Activated CD4-positive, alpha-beta T cell treated with anti-CD3 and anti-CD28 coated beads, Interleukin-2, amount 50 U/mL, for 48 hours (primary cell): ENCODE data around the gene ETDC.
A peak's percentile ranks its signal among the peaks of the same experiment; 100 is the strongest.
"Not testable (repeated sequence)": the region's sequence is repeated elsewhere in the genome, so short reads cannot be mapped to it uniquely, and the experiment has no call there.

ENCODE experiments used
- DNase-seq, 2 experiments: peaks; one replicate each; pipeline ENCODE4 v3.0.0-alpha.2; 2020

The ETDC gene

DNA sequence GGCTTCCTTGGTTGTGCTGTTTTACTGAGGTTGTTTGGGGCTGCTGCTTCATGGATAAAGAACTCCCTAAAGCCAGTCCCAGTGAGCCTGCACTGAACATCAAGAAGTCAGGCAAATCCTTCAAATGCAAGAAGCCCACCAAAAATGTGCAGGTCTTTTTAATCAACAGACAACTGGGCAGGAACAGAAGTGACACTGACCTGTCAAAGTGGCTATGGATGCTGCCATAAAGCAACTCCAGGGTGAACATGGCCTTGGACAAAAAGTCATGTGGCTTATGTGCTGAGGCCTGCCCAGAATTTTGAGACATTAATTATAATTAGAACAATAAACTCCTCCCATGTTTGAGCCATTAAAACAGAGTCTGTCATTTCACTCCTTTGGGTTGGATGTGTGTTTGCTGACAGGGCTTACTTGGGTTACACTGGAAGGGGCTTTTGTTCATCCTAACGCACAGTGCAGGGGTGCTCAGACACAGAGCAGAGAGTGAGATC, at the start of gene ETDC:
TSS of gene ETDC (plus strand) at position 51 of the 494 bp plus-strand sequence. CDS start at position 51, 0 bp downstream.
- DNase-seq, result no peak

DNA sequence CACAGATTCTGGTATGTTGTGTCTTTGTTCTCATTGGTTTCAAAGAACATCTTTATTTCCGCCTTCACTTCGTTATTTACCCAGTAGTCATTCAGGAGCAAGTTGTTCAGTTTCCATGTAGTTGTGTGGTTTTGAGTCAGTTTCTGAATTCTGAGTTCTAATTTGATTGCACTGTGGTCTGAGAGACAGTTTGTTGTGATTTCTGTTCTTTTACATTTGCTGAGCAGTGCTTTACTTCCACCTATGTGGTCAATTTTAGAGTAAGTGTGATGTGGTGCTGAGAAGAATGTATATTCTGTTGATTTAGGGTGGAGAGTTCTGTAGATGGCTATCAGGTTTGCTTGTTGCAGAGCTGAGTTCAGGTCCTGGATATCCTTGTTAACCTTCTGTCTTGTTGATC, 48.3 kb upstream of the ETDC start:
- DNase-seq, result not testable (repeated sequence)

DNA sequence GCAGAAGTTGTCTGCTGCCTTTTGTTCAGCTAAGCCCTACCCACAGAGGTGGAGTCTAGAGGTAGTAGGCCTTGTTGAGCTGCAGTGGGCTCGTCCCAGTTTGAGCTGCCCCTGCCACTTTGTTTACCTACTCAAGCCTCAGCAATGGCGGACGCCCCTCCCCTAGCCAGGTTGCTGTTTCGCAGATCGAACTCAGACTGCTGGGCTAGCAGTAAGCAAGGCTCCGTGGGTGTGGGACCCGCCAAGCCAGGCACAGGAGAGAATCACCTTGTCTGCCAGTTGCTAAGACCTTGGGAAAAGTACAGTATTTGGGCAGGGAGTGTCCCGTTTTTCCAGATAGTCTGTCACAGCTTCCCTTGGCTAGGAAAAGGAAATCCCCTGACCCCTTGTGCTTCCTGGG, 45.9 kb upstream of the ETDC start:
- not testable (repeated sequence) for DNase-seq

DNA sequence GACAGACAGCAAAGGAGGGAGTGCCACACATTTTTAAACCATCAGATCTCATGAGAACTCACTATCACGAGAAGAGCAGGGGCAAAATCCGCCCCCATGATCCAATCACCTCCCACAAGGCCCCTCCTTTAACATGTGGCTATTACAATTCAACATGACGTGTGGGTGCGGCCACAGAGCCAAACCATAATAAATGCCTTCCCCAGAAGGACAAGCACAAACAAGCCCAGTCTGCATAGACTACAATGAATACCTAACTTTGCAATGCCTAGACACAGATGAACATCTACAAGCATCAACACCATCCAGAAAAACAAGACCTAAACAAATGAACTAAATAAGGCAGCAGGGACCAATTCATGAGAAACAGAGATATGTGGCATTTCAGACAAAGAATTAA, 45.1 kb upstream of the ETDC start:
- DNase-seq, result no peak

DNA sequence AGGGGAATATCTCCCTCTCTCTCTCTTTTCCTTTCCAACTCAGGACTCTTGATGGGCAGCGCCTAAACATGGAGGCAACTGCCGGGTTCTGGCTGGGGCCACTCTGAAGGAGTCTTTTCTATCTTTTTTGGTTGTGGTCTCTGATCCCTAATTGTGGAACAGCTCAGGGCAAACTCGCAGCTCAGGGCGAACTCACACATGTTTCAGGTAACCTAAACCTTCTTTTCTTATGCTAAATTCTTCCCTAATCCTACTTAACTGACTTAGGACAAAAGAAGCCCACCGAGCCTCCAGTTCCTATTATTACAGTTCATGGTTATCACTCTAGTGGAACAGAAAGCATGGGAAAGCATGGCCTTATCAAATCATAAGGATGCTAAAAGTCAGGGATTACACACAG, 36.1 kb upstream of the ETDC start:
- DNase-seq, result no peak

DNA sequence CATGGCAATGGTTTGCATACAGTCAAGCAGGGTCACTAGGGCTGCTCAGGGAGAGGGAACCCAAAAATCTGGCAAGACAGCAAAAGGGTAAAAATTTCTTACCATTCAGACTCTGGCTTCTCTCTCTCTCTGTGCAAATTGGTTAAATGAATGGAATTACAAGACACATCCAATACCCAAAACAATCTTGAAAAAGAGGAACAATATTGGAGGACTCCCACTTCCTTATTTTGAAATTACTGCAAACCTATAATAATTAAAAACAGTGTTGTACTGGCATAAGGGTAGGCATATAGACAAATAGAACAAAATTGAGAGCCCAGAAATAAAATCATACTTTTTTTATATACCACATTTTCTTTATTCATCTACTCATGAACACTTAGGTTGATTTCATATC, 33.3 kb upstream of the ETDC start:
- no peak for DNase-seq

DNA sequence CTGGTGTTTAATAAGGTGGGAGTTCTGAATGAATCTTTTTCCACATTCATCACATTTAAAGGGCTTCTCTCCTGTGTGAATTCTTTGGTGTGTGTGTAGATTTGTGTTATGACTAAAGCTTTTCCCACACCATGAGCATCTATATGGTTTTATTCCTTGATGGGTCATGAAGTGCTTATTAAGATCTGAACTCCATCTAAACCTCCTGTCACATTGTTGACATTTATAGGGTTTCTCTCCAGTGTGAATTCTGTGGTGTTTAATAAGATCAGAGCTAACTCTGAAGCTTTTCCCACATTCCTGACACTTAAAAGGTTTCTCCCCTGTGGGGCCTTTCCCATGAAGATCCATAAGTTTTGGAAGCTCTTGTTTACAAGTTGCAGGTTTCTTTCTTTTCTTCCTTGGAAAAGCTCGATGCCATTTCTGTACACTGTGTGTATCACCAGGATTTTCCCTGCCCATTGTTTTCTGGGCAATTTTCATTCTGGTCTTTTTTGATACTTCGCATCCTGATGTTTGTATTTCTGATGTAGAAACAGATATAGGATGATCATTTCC, 21.9 kb upstream of the ETDC start:
- DNase-seq, result no peak

DNA sequence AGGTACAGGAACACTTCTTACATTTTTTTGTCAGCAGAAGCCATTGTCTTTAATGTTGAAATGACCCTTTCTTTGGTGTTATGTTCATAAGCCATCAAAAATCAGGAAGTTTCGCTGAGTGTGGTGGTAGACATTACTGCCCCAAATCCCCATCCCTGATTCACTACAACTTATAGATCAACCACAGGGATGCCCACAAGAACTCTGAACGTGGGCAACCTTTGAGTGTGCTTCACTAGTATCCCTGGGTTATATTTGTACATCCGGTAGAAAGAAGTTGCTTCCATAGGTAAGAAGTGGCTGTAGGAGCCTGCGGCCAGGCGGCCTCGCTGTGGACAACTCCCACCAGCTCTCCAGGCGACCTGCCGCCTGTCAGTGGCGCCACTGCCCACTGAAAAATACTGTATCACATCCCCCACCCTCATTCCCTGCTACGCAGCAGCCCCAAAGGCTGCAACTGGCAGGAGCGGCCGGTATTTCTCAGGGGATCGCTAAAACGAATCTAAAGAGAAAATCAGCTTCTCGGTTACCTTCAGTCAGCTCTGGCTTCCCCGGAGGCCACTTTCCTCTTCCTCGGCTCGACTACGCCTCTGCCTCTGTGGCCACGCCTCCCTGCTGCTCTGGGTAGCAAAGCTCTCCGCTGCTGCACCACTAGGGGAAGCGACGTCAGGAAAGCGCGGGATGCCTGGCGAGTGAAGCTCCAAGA, 13.9 kb upstream of the ETDC start:
- peak; percentile 65 to 72 for DNase-seq

DNA sequence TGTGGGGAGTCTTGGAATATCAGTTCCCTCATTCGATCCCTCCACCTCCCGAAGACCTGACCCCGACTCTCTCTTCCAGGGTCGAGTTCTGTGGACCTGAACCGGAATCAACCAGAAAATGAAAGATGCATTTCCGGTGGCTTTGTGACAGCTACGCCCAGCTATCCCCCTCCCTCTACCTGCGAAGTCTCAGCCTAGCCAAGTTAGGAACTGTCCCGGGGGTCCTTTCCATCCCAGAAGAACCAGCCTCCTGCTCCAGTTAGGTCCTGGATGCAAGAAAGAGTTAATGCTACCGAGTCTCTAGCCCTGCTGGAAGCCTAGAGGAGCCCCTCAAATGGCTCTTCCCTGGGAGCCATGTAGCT, 13.4 kb upstream of the ETDC start:
- DNase-seq, result no peak

DNA sequence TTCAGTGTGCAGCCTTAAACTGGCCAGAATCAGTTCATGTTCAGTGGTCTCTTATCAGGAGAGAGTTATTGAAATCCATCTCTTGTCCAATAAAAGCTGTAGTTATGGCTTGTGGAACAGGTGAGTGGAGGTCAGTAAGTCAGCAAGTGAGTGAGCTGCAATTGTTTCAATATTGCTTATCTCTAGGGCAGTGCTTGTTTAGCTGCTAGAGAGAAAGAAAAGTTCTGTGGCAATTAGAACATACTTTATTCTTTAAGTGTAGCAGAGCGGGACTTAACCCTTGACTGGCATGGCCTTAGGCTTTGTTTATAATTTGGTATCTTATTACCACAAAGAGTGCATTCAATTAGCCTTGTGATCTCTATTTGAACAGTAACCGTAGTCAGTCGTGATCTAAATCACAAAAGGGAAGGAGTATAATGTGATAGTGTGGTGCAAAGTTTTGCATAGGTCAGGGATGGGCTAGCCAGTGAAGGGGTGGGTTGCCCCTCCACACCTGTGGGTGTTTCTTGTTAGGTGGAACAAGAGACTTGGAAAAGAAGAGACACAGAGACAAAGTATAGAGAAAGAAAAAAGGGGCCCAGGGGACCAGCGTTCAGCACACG, 6.9 kb upstream of the ETDC start:
- no peak for DNase-seq

DNA sequence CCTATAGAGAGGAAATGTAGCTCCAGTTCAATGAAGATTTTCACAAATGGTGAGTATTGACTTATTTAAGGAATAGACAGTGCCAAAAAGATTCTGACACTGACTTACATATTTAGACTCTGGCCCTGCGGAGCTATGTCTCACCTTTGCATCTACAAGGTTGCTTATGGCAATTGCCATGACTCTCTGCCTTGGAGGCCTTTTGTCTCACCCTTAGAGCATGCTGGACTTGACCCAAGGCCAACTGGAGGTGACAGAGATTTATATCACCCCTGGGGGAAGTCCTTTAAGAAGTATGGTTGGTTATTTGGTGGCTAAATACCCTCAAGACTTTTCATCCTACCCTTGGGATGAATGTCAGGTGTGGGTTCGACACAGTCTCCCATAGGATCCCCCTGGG, 4.5 kb upstream of the ETDC start:
- DNase-seq, result no peak

DNA sequence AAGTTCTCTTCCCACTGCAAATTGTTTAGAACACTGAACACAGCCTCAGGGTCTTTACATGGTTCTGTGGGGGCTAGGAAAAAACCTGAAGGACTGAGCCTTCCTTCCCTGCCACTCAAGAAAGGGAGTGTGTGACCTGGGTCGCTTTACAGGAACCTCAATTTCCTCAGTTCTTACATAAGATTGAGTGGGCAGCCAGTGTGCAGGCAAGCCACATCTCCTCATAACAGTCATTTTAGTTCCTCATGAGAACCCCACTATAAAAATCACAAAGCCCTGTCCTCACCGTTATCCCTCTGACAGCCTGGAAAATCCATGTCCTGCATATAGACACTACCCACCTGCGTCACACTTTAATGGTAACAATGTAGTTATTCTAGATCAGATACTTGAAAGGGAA, 2.1 kb upstream of the ETDC start:
- no peak for DNase-seq

DNA sequence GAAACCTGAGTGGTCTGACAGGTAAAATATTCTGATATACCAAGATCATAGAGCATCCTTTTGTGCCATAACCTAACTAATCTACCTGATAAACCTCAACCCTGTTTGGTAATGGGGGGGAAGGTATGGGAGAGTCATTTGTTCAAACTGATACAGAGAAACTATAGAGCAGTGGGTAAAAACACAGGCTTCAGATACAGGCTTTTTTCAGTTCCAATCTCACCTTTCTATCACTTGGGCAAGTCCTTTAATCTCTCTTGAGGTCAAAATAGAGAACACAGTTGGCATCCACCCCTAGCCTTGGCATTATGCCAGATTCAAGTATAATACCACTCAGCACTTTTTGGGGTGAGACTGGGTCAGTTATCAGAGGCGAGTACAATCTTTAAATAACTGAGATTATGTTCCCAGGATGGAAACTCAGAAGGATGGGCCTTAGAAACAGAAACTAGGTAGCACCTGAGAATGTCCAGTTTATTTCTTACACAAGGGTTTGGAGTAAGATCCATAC, 880 bp upstream of the ETDC start:
- DNase-seq, result no peak

DNA sequence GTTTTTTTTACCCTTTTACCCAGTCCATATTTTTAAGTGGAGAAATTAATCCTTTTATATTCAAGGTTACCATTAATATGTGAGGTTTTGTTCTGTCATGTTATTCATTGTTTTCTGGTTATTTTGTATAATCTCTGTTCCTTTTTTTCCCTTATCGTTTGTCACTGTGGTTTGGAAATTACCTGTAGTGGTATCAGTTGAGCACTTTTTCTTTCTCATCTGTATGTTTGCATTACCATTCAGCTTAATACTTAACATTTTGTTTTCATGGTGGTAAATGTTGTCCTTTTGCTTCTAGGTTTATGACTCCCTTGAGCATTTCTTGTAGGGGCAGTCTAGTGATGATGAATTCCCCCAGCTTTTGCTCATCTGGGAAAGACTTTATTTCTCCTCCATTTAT, 6.6 kb downstream of the ETDC start:
- no peak for DNase-seq

DNA sequence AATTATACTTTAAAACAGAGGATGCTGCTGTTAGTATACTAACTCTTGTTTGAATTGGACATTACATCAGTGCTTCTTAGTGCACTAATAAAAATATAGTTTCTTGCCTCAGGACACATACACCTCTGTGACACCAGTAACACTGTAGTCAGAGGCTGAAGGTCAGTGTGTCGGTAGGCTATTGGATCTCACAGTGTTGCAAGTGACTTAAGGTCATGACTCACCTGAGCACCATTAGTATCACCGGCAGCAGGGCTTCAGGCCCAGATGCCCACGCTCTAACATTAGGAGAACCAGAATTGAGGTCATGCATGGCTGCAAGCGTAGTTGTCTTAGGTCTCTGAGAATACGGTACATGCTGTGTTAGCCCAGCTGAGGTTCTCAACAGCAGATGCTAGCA, 15.2 kb downstream of the ETDC start:
- no peak for DNase-seq

DNA sequence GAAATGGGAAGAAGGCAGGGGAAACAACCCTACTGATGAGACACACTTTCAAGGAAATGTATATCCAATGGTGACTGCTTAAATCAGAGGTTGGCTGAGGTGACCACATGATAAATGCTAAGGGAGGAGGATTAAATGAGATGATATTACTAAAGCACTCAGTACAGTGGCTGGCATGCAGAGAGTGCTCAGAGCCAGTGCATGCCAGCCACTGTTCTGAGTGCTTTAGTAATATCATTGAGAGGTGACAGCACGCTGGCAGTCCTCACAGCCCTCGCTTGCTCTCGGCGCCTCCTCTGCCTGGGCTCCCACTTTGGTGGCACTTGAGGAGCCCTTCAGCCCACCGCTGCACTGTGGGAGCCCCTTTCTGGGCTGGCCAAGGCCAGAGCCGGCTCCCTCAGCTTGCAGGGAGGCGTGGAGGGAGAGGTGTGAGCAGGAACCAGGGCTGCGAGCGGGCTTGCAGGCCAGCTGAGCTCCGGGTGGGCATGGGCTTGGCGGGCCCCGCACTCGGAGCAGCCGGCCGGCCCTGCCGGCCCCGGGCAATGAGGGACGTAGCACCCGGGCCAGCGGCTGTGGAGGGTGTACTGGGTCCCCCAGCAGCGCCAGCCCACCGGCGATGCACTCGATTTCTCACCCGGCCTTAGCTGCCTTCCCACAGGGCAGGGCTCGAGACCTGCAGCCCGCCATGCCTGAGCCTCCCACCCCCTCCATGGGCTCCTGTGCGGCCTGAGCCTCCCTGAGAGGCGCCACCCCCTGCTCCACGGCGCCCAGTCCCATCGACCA, 15.9 kb downstream of the ETDC start:
- not testable (repeated sequence) for DNase-seq

DNA sequence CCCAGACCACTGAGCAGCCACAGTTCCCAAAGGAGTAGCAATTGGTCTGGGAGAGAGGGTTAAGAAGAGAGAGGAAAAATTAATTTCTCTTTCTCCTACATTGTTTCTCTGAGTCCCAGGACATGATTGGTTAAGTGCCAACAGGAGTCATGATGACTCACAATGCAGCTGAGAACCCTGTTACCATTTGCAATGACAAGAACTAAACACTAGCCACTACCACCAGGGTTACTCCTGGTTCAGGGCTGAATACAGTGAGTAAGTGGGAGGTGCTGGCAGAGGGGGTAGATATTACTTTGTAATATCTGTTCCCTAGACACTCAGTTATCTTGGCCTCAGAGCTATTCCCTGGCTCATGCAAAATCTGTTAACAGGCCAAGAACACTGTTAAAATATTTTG, 18.0 kb downstream of the ETDC start:
- no peak for DNase-seq

DNA sequence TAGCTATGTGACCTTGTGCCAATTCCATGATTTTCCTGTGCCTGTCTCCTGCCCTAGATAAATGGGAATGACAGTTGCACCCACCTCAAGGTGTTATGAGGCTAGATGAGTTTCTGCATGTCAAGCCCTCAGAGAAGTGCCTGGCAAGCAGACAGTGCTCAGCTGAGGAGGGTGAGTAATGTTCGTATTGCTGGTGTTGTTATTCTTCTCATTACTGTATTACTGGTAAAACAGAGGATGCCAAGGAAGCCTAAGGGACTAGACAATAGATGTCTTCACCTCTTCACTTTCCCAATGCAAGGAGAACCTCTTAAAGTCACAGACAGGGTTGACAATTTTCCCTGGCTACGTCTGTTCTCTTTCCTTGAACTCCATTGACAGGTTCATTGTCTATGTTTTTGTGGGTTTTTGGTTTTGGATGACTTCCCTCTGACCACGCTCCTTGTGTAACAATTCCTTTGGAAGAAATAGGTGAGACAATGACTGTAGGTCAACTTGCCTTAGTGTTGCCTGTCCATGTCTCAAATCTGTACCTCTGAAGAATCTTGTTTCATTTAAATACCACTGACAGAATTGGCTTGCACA, 19.2 kb downstream of the ETDC start:
- DNase-seq, result no peak

DNA sequence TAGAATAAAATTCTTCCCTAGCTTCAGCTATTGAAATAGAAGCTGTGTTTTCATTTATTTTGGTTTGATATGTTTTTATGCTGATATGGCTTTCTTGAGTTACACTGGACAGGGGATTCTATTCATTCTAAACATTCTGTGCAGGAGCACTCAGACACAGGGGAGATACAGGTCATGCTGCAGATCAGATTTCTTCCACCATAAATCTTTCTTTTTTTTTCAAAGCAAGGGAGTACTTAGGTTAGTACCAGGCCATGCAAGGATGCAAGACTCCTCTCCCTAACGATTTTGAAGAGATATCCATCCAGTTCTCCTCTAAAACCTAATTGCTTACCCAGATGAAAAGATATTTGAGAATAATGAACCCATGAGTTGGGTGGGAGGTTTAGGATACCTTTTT, 21.4 kb downstream of the ETDC start:
- DNase-seq, result no peak

DNA sequence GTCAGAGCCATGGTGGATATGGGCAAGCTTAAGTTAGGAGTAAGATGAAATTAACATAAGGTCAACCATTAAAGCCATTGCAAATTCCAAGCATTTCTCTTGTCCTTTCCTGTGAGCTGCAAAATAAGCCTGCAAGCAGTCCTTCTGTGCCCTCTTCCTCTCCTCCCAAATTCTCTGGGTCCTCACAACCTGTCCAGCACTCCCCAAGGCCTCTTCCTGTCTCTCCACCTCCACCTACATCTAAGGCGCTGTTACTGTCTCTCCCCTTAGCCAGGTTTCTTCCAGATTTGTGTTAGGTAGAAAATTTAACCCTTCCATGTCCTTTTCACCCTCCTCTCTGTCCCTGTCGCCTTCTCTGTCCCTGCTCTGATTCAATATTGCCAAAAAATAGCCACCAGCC, 22.2 kb downstream of the ETDC start:
- DNase-seq, result no peak

DNA sequence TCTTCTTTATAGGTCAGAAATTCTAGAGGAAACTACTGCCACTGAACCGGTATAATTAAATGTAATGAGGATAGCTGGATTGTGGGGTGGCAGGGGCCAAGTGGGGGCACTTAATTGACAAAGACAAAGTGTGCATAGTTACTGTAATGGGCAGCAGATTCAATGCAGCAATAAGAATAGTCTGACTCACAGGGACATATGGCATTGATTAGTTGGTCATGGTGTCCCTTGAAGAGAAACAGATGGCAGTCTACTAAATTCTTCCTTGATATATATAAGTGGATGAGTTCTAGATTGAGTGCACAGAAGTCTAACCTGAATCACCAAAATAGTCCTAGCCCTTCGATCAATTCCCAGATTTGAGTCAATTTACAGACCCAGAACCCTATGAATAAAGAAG, 31.6 kb downstream of the ETDC start:
- DNase-seq, result no peak

DNA sequence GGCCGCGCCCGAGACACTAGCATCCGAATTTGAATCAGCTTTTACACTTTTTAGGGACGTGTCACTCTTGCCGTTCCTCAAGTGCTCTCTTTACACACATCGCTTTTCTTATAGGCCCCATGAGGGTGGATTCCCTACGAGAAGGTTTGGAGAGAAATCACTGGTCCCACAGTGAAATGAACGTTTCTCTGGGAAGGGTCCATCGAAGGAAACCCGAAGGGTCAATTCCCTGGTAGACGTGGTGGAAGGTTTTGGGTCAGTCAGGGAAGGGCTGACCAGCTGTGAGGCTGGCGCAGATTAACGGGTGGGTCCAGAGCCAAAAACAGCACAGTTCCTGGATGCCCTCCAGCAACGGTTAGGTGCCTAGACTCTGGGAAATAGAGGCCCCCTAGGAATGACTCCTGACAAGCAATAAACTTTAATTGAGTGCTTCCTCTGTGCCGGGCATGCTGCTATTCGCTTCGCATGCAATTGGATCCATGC, 35.9 kb downstream of the ETDC start:
- no peak for DNase-seq

DNA sequence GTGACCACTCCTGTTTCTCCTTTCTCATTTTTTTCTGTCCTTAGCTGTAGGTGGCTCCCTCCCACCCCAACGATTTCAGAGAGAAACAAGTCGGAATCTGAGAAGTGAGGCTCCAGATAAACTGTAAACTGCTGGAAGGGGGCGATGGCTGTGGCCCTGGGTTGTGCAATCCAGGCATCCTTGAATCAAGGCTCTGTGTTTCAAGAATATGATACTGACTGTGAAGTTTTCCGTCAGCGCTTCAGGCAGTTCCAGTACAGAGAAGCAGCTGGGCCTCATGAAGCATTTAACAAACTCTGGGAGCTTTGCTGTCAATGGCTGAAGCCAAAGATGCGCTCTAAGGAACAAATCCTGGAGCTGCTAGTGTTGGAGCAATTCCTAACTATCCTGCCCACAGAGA, 37.7 kb downstream of the ETDC start:
- DNase-seq, result no peak
